ENCODE results near the gene ABCA9. TPM values are rescaled to one million over a fixed set of nuclear protein-coding genes. Genes with fewer than 3 reads are reported as not detected.

The ABCA9 gene
- total RNA-seq (1 to 10 TPM in 5 of 6 donors, under 1 TPM in 1; 0.76 to 4.5 (median 2.4) TPM), polyA plus RNA-seq (1 to 10 TPM; 1.7 to 2.8 TPM)

- ATAC-seq (peak in 3 of 4 donors; percentile 35 to 69 (median 51)), DNase-seq (no peak), FAIRE-seq (no peak)
- H3K27ac ChIP-seq = peak within 1 kb of the TSS in 2 of 4 donors; percentile 8 to 9
- no peak within 1 kb of the TSS for H3K4me3 ChIP-seq
- no peaks in the 10 kb centered on the region for H3K4me1 ChIP-seq
- no peak for TF ChIP-seq CTCF (IDR thresholded peaks at IDR 0.05)
- no peaks in the 10 kb centered on the region for H3K27me3 ChIP-seq
- no peaks in the 10 kb centered on the region for H3K36me3 ChIP-seq
- intact Hi-C loops (cut with DNase I) = no loop called here
- WGBS, 2 donors = 20 to 48% methylated on average over 2 of the region's 2 CpGs
- no peaks in the 10 kb centered on the region for H3K9me3 ChIP-seq
Observed at GRCh38 chr17:69060822-69061221, at the start of gene ABCA9. ABCA9 (minus strand) TSS chr17:69060927; CDS start chr17:69051126, 9,801 bp downstream.

GRCh38 chr17:69105907-69106730 lies 45.4 kb upstream of the ABCA9 start:
- FAIRE-seq (no peak), ATAC-seq (peak; percentile 45 to 61 (median 46)), DNase-seq (peak in 1 of 6 donors; percentile 13)
- Histone ChIP-seq H3K4me1 (peaks cover 4 to 11% (median 6%) of the 10 kb centered on the region in 3 donors), H3K36me3 (no peaks in the 10 kb centered on the region), H3K9me3 (no peaks in the 10 kb centered on the region), H3K27ac (peak overlapping the region in 1 of 4 donors; percentile 15), H3K27me3 (no peaks in the 10 kb centered on the region), H3K4me3 (no peak overlapping the region)
- no peak for TF ChIP-seq CTCF (IDR thresholded peaks at IDR 0.05)
- 49 to 52% methylated on average over 10 of the region's 10 CpGs for WGBS, 2 donors
- intact Hi-C loops (cut with DNase I) = no loop called here

GRCh38 chr17:69103557-69104233 lies 43.0 kb upstream of the ABCA9 start:
- Histone ChIP-seq H3K4me1 (peaks cover 4 to 11% (median 6%) of the 10 kb centered on the region in 3 donors), H3K27me3 (no peaks in the 10 kb centered on the region)
- 41 to 45% methylated on average over 9 of the region's 9 CpGs for WGBS, 2 donors

GRCh38 chr17:69098625-69099024 lies 37.9 kb upstream of the ABCA9 start:
- ATAC-seq (no peak), FAIRE-seq (no peak), DNase-seq (no peak)
- H3K4me1 ChIP-seq = peaks cover 0 to 7% (median 0%) of the 10 kb centered on the region in 3 donors
- no peak for TF ChIP-seq CTCF (IDR thresholded peaks at IDR 0.05)
- H3K27ac ChIP-seq = no peak overlapping the region
- no peaks in the 10 kb centered on the region for H3K9me3 ChIP-seq
- intact Hi-C loops (cut with DNase I) = no loop called here
- H3K36me3 ChIP-seq = no peaks in the 10 kb centered on the region
- 91 to 93% methylated on average over 4 of the region's 4 CpGs for WGBS, 2 donors
- no peaks in the 10 kb centered on the region for H3K27me3 ChIP-seq
- no peak overlapping the region for H3K4me3 ChIP-seq

More at GRCh38 chr17:69103557-69104233, 43.0 kb upstream of the ABCA9 start:
- no peak for TF ChIP-seq CTCF (IDR thresholded peaks at IDR 0.05)
- no peak overlapping the region for H3K4me3 ChIP-seq
- ATAC-seq (peak; percentile 89 to 93 (median 90)), FAIRE-seq (no peak), DNase-seq (peak in 5 of 6 donors; percentile 24 to 76 (median 54))
- H3K9me3 ChIP-seq = no peaks in the 10 kb centered on the region
- intact Hi-C loops (cut with DNase I) = no loop called here
- H3K36me3 ChIP-seq = no peaks in the 10 kb centered on the region
- H3K27ac ChIP-seq = peak overlapping the region in 2 of 4 donors; percentile 4 to 46
